Measurements from ENCODE around the gene PNMA1. TPM values are rescaled to one million over a fixed set of nuclear protein-coding genes. Genes with fewer than 3 reads are reported as not detected.

The PNMA1 gene
- total and polyA plus RNA-seq, 9 of the 15 experiments (the other 6 are each of a cell fraction or from before 2014, with no cell fraction given), result 1.7 to 26.4 (median 8.7) TPM

GRCh38 chr14:73753124-73753886, 39.1 kb upstream of the PNMA1 start (continued):
- TF ChIP-seq HDAC8 (tag; IDR thresholded peaks at IDR 0.05), result no peak
- 0 out of 2 replicates have a peak, but pooled peaks have one; percentile 42 for TF ChIP-seq ZNF644 (tag; IDR thresholded peaks at IDR 0.05; ENCODE audit: low read depth)
- TF ChIP-seq, protein P1, sequence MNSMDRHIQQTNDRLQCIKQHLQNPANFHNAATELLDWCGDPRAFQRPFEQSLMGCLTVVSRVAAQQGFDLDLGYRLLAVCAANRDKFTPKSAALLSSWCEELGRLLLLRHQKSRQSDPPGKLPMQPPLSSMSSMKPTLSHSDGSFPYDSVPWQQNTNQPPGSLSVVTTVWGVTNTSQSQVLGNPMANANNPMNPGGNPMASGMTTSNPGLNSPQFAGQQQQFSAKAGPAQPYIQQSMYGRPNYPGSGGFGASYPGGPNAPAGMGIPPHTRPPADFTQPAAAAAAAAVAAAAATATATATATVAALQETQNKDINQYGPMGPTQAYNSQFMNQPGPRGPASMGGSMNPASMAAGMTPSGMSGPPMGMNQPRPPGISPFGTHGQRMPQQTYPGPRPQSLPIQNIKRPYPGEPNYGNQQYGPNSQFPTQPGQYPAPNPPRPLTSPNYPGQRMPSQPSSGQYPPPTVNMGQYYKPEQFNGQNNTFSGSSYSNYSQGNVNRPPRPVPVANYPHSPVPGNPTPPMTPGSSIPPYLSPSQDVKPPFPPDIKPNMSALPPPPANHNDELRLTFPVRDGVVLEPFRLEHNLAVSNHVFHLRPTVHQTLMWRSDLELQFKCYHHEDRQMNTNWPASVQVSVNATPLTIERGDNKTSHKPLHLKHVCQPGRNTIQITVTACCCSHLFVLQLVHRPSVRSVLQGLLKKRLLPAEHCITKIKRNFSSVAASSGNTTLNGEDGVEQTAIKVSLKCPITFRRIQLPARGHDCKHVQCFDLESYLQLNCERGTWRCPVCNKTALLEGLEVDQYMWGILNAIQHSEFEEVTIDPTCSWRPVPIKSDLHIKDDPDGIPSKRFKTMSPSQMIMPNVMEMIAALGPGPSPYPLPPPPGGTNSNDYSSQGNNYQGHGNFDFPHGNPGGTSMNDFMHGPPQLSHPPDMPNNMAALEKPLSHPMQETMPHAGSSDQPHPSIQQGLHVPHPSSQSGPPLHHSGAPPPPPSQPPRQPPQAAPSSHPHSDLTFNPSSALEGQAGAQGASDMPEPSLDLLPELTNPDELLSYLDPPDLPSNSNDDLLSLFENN (IDR thresholded peaks at IDR 0.05; ENCODE audit: low read depth in 2 of 2, low read length in 2 of 2), result no peak
- no peak for TF ChIP-seq CCNT2 (IDR thresholded peaks at IDR 0.05; ENCODE audit: borderline replicate concordance, extremely low read depth, insufficient read length, low read depth, low read length)
- no peak for TF ChIP-seq SMARCA5 (IDR thresholded peaks at IDR 0.05)
- TF ChIP-seq, protein P2, sequence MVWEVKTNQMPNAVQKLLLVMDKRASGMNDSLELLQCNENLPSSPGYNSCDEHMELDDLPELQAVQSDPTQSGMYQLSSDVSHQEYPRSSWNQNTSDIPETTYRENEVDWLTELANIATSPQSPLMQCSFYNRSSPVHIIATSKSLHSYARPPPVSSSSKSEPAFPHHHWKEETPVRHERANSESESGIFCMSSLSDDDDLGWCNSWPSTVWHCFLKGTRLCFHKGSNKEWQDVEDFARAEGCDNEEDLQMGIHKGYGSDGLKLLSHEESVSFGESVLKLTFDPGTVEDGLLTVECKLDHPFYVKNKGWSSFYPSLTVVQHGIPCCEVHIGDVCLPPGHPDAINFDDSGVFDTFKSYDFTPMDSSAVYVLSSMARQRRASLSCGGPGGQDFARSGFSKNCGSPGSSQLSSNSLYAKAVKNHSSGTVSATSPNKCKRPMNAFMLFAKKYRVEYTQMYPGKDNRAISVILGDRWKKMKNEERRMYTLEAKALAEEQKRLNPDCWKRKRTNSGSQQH (CRISPR knock-in tag; IDR thresholded peaks at IDR 0.05), result no peak
- TF ChIP-seq CREB3L1 (IDR thresholded peaks at IDR 0.05; ENCODE audit: borderline replicate concordance, low read depth), result no peak
- no peak for TF ChIP-seq ILF3 (IDR thresholded peaks at IDR 0.05; ENCODE audit: borderline replicate concordance)
- TF ChIP-seq ATF6 (CRISPR knock-in tag; IDR thresholded peaks at IDR 0.05), result no peak
- no peak for TF ChIP-seq SETDB1 (IDR thresholded peaks at IDR 0.05; ENCODE audit: low read length)
- 0 out of 2 replicates have a peak, but pooled peaks have one; percentile 48 for TF ChIP-seq DMBX1 (CRISPR knock-in tag; IDR thresholded peaks at IDR 0.05; ENCODE audit: borderline replicate concordance)
- peak; percentile 30; the same call in 1 of the 2 replicates for TF ChIP-seq ZFX (CRISPR knock-in tag; IDR thresholded peaks at IDR 0.05)
- no peak for TF ChIP-seq HLTF (IDR thresholded peaks at IDR 0.05)
- TF ChIP-seq BMI1 (IDR thresholded peaks at IDR 0.05; ENCODE audit: low read length), result no peak
